GM12892 (cell line): ENCODE data around the gene LZTS3.

Source experiments
- POLR2A ChIP-seq: IDR thresholded peaks from 2 replicates; pipeline ENCODE4 v1.6.1; 2011; ENCODE audit warnings: low read depth, low read length, control low read depth
- TAF1 ChIP-seq: IDR thresholded peaks from 2 replicates; pipeline ENCODE4 v1.6.1; 2011; ENCODE audit warnings: low read depth, mild to moderate bottlenecking, control low read depth, low read length, borderline replicate concordance

GRCh38 chr20:3164763-3165410 lies 8.5 kb downstream of the LZTS3 start:
- no peak for TF ChIP-seq POLR2A
- TF ChIP-seq TAF1, result no peak
